ENCODE measurements around the gene SERPINB12.

GRCh38 chr18:63603355-63603754 is 61.2 kb downstream of the SERPINB12 start:
- TF ChIP-seq CTCF (IDR thresholded peaks at IDR 0.05) = no peak
- TF ChIP-seq POLR2A (IDR thresholded peaks at IDR 0.05) = no peak
